IPS DF 6.9 (cell line): ENCODE data around the gene OR5H15.
"Not testable (repeated sequence)": the region's sequence is repeated elsewhere in the genome, so short reads cannot be mapped to it uniquely, and the experiment has no call there.

Experiments used
- DNase-seq: peaks from one replicate; pipeline ENCODE4 v3.0.0-alpha.2; 2013; ENCODE audit warnings: low read depth, low spot score
- H3K27ac ChIP-seq: one replicate; pipeline ENCODE4 v1.5.1; 2013; ENCODE audit warnings: low read length, control low read depth
- H3K27me3 ChIP-seq: 2 replicates; pipeline ENCODE4 v1.6.1; 2013; ENCODE audit warnings: mild to moderate bottlenecking, low read length; ENCODE audit not compliant: control insufficient read depth, insufficient read depth
- H3K36me3 ChIP-seq: 2 replicates; pipeline ENCODE4 v1.6.1; 2013; ENCODE audit warnings: low read length; ENCODE audit not compliant: control insufficient read depth, insufficient read depth
- H3K4me1 ChIP-seq: 2 replicates; pipeline ENCODE4 v1.6.1; 2013; ENCODE audit warnings: low read length; ENCODE audit not compliant: control insufficient read depth, insufficient read depth
- H3K4me3 ChIP-seq: 2 replicates; pipeline ENCODE4 v1.5.1; 2013; ENCODE audit warnings: mild to moderate bottlenecking, low read length
- H3K9me3 ChIP-seq: 2 replicates; pipeline ENCODE4 v1.6.1; 2013; ENCODE audit warnings: low read length, inconsistent platforms; ENCODE audit not compliant: control insufficient read depth, insufficient read depth
- WGBS: extraction: QIAGEN DNeasy Blood & Tissue Kit; methylation state at CpG from one replicate; pipeline ENCODE4 v1.1.7; 2013; ENCODE audit warnings: mixed read lengths, missing lambda C conversion rate; ENCODE audit not compliant: insufficient read length, insufficient coverage; 5-methylcytosine and 5-hydroxymethylcytosine counted together

The OR5H15 gene

DNA sequence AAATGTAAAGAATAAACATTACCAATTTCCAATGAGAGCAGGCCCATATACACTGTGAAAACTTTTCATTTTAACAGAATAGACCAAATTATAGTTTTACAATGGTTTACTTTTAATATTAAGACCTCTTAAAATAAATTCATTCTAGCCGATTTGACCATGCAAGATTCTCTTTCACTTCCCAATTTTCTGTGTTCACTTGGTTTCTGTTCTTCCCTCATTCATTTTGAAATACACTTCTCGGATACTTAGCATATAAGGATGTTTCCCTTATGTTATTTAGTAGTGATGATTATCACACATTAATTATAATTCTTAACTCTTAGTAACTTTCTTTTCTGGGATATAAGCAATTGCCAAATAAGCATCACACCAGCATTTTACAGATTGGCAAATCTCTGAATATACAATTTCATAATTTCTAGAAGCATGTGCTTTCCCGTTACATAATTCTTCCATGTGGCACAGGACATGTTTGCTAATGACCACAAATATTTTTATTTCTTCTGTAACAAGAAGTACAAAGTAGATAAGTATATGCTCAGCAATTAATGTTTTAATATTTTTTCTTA lies 13.9 kb downstream of the OR5H15 start:
- Histone ChIP-seq H3K9me3 (no peaks in the 10 kb centered on the region), H3K36me3 (no peaks in the 10 kb centered on the region), H3K4me1 (no peaks in the 10 kb centered on the region), H3K27ac (no peak overlapping the region), H3K27me3 (no peaks in the 10 kb centered on the region), H3K4me3 (no peak overlapping the region)
- no CpG with 5 or more reads among the region's 3 CpGs for WGBS
- no peak for DNase-seq

DNA sequence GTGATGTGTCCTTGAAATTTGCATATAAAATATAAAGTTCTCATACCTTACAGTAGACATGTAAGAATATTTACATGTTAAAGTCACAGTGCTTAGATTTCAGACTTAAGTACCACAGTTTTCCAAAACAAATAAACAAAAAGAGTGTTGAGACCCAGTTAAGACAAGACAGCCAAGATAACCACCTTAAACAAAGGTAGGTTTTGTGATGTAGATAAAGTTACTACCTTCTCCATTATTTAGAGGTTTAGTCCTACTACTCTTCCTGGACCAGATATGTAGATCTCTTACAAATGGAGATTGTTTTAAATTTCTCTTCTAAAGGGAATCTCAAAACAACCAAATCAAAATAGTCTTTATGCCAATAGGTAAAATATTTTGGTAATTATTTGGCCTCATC lies 15.7 kb downstream of the OR5H15 start:
- Histone ChIP-seq H3K9me3 (no peaks in the 10 kb centered on the region), H3K27ac (no peak overlapping the region), H3K4me3 (no peak overlapping the region), H3K36me3 (no peaks in the 10 kb centered on the region), H3K27me3 (no peaks in the 10 kb centered on the region), H3K4me1 (no peaks in the 10 kb centered on the region)
- DNase-seq, result no peak

DNA sequence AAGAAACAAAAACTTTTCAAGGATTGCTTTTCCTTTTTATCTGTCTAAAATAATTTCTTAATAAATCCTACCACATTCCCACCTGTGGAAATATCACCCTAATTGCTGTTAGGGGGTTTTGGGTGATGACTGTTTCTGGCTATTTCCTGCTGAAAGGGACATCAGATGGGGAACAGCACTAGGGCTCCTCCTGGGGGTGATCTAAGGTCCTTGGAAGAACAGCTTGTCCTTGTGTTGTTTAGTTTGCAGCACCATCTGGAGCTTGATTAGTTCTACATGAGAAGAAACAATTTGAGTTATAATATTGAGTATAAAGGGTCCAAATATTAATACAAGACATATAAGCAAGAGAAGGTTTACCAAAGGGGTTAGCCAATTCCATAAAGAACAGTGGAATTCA lies 18.7 kb downstream of the OR5H15 start:
- Histone ChIP-seq H3K9me3 (no peaks in the 10 kb centered on the region), H3K27ac (no peak overlapping the region), H3K27me3 (no peaks in the 10 kb centered on the region), H3K4me3 (no peak overlapping the region), H3K36me3 (no peaks in the 10 kb centered on the region), H3K4me1 (no peaks in the 10 kb centered on the region)
- DNase-seq, result no peak

DNA sequence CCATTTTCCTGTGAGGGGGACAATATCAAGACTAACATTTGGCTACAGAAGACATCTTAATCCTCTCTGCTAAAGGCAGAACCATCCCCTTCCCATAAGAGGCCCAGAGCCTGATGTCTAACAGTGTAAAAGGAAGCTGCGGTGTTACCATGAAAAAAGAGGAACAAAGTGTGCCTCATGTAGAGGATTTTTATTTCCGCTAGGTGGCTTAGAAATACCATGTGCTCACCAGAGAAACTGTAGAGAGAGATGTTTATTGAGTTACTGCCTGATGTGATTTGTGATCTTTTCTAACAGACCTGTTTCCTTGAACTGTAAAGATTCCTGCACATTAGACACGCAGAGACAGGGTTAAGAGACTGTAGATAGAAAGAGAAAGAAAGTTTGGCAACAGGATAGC lies 22.0 kb downstream of the OR5H15 start:
- H3K27me3 ChIP-seq, result no peaks in the 10 kb centered on the region
- no peak overlapping the region for H3K4me3 ChIP-seq
- DNase-seq, result peak; percentile 25
- WGBS, result no CpG with 5 or more reads among the region's 3 CpGs
- H3K27ac ChIP-seq, result no peak overlapping the region
- no peaks in the 10 kb centered on the region for H3K4me1 ChIP-seq
- H3K36me3 ChIP-seq, result no peaks in the 10 kb centered on the region
- no peaks in the 10 kb centered on the region for H3K9me3 ChIP-seq

DNA sequence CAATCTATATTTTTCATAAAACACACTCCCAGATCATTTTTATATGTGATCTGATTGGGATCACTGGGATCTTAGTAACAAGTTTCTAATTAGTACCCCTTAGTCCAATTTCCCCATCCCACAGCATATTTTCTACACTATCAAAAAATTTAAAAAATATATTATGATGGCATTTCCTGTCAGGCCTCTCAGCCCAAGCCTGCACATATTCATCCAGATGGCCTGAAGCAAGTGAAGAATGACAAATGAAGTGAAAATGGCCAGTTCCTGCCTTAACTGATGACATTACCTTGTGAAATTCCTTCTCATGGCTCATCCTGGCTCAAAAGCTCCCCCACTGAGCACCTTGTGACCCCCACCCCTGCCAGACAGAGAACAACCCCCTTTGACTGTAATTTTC lies 24.4 kb downstream of the OR5H15 start:
- not testable (repeated sequence) for H3K4me3 ChIP-seq, H3K27ac ChIP-seq, H3K9me3 ChIP-seq, H3K4me1 ChIP-seq, DNase-seq, H3K36me3 ChIP-seq, H3K27me3 ChIP-seq

DNA sequence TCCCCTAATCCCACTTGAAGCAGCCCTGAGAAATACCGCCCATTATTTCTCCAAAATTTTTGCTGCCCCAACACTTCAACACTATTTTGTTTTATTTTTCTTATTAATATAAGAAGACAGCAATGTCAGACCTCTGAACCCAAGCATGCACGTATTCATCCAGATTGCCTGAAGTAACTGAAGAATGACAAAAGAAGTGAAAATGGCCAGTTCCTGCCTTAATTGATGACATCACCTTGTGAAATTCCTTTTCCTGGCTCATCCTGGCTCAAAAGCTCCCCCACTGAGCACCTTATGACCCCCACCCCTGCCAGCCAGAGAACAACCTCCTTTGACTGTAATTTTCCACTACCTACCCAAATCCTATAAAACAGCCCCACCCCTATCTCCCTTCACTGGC lies 29.8 kb downstream of the OR5H15 start:
- not testable (repeated sequence) for H3K9me3 ChIP-seq, H3K4me1 ChIP-seq, H3K27me3 ChIP-seq, H3K27ac ChIP-seq, H3K36me3 ChIP-seq, DNase-seq, H3K4me3 ChIP-seq
- WGBS, result no CpG with 5 or more reads among the region's 2 CpGs

DNA sequence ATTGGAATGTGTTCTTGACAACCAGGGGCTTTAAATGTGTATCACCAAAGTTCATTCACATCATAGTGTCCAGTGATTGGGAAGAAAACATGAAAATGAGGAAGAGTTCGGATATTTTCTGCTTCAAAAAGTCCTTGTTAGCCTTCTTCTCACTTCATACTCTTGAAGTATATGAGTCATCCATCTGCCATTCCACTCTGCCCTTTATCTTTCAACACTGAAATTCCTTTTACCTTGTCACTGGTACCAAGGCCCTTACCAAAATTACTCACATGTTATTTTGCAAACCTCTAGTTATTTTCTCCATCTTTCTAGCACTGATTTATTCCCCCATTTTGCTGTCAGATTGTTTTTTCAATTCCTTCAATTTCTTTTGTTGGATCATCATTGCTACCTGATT lies 32.5 kb downstream of the OR5H15 start:
- no CpG with 5 or more reads among the region's 1 CpG for WGBS

DNA sequence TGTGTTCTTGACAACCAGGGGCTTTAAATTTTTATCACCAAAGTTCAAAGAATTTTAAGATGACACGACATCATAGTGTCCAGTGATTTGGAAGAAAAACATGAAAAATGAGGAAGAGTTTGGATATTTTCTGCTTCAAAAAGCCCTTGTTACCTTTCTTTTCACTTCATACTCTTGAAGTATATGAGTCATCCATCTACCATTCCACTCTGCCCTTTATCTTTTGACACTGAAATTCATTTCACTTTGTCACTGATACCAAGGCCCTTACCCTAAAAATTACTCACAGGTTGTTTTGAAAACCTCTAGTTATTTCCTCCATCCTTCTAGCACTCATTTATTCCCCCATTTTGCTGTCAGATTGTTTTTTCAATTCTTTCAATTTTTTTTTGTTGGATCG lies 42.7 kb downstream of the OR5H15 start:
- Histone ChIP-seq H3K9me3 (no peaks in the 10 kb centered on the region), H3K36me3 (no peaks in the 10 kb centered on the region), H3K27me3 (no peaks in the 10 kb centered on the region), H3K4me1 (no peaks in the 10 kb centered on the region), H3K4me3 (no peak overlapping the region), H3K27ac (no peak overlapping the region)
- DNase-seq, result no peak
- WGBS, result no CpG with 5 or more reads among the region's 2 CpGs

More for the DNA sequence above, 32.5 kb downstream of the OR5H15 start:
- H3K9me3 ChIP-seq, result no peaks in the 10 kb centered on the region
- no peaks in the 10 kb centered on the region for H3K4me1 ChIP-seq
- no peak overlapping the region for H3K4me3 ChIP-seq
- no peak overlapping the region for H3K27ac ChIP-seq
- H3K27me3 ChIP-seq, result no peaks in the 10 kb centered on the region
- H3K36me3 ChIP-seq, result no peaks in the 10 kb centered on the region
- DNase-seq, result no peak

DNA sequence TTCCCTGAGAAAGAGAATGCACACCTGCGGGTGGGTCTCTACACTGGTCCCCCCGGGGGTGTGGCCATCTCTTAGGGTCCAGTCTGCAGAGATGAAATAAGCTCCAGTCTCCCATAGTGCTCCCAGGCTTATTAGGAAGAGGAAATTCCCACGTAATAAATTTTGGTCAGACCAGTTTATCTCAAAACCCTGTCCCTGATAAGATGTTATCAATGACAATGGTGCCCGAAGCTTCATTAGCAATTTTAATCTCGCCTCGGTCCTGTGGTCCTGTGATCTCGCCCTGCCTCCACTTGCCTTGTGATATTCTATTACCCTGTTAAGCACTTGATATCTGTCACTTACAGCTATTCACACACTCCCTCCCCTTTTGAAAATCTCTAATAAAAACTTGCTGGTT lies 46.8 kb downstream of the OR5H15 start:
- no peaks in the 10 kb centered on the region for H3K27me3 ChIP-seq
- whole genome bisulfite sequencing, result no CpG with 5 or more reads among the region's 7 CpGs
- H3K4me1 ChIP-seq, result no peaks in the 10 kb centered on the region
- H3K9me3 ChIP-seq, result no peaks in the 10 kb centered on the region
- no peak overlapping the region for H3K4me3 ChIP-seq
- no peak overlapping the region for H3K27ac ChIP-seq
- DNase-seq, result no peak
- H3K36me3 ChIP-seq, result no peaks in the 10 kb centered on the region

DNA sequence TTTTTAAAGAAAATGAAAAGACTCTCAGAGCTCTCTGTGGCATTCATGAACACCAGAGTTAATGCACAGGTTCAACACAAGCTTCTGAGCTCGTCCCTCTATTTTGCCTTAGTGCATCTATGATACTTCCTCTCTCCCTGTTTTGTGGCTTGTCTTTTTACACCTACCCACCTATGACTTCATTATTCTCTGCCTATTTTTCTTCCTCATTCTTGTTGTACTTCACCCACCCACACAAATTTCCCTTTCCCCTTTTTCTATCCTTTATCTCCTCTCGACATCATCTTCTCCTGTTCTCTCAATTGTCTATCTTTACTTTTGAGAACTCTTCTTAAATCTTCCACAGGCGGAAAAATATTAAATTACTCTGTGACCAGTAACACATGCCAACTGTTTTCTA lies 48.6 kb downstream of the OR5H15 start:
- Histone ChIP-seq H3K27me3 (no peaks in the 10 kb centered on the region), H3K27ac (no peak overlapping the region), H3K36me3 (no peaks in the 10 kb centered on the region), H3K4me1 (no peaks in the 10 kb centered on the region), H3K9me3 (no peaks in the 10 kb centered on the region), H3K4me3 (no peak overlapping the region)
- no peak for DNase-seq
- WGBS, result 100% methylated on average over 1 of the region's 3 CpGs
